K562 (cell line): ENCODE data around the gene CCSER2. TPM values are rescaled to one million over a fixed set of nuclear protein-coding genes. Genes with fewer than 3 reads are reported as not detected.

Source experiments
- ATAC-seq: fragments of 200-7000 bp; cut with Tn5 transposase; 3 replicates; pipeline ENCODE4 v1.9.1; 2020; ENCODE audit warnings: moderate library complexity
- BruUV-seq: library from RNA; stranded (reverse); fragments of 400-500 nt; replicated peaks from 2 replicates; lab custom pipeline; 2021; lab: Mats Ljungman, UMichigan
- CTCF ChIA-PET: fragments of 300-600 bp; formaldehyde crosslinking; extraction: SDS; loops from one replicate; lab custom pipeline; 2021; ENCODE audit warnings: low intra/inter-chr PET ratio; lab: Yijun Ruan, JAX
- POLR2A ChIA-PET: fragments of 300-600, 350-650 bp; sonication (Branson Sonifier 250); formaldehyde crosslinking; extraction: SDS; loops from one replicate; lab custom pipeline; 2021; ENCODE audit warnings: antibody characterized with exemption, inconsistent platforms; lab: Yijun Ruan, JAX
- DNase-seq, 4 experiments: peaks; one replicate each; pipeline versions ENCODE4 v3.0.0 to v3.0.0-alpha.2; 2011 to 2018; ENCODE audit warnings: low spot score in 3 of 4, mixed read lengths in 3 of 4; ENCODE audit errors: extremely low read depth in 1 of 4
- FAIRE-seq: peaks from 2 replicates; lab custom pipeline; 2011; peaks lifted over from hg19 to GRCh38; lab: Jason Lieb, UNC
- H2AFZ ChIP-seq: 2 replicates; pipeline ENCODE4 v1.6.0; 2011; ENCODE audit warnings: low read depth, low read length, control low read depth, inconsistent platforms
- H3K27ac ChIP-seq: fragments of 200-600 bp; 3 replicates; pipeline ENCODE4 v1.8.0; 2011; ENCODE audit warnings: low read depth, mild to moderate bottlenecking, control low read depth, inconsistent platforms, low read length, moderate library complexity, mixed read lengths; ENCODE audit errors: extremely low read depth
- H3K27me3 ChIP-seq, 2 experiments: fragments of 300-600 bp in 1 of 2; 2 replicates in 1 of 2; 3 replicates in 1 of 2; pipeline versions ENCODE4 v1.6.0 to v1.8.0; 2011; ENCODE audit warnings: inconsistent platforms in 2 of 2, low read length in 2 of 2, mild to moderate bottlenecking in 1 of 2, mixed read lengths in 1 of 2, moderate library complexity in 1 of 2; ENCODE audit not compliant: control insufficient read depth in 2 of 2, insufficient read depth in 2 of 2
- H3K36me3 ChIP-seq: fragments of 300-600 bp; 3 replicates; pipeline ENCODE4 v1.8.0; 2011; ENCODE audit warnings: mild to moderate bottlenecking, low read length, inconsistent platforms; ENCODE audit not compliant: control insufficient read depth, insufficient read depth
- H3K4me1 ChIP-seq, 2 experiments: fragments of 200-600 bp in 1 of 2; replicated peaks in 1 of 2; 2 replicates in 1 of 2; 3 replicates in 1 of 2; pipeline versions ENCODE4 v1.5.1 to v1.8.0; 2011; ENCODE audit warnings: inconsistent platforms in 2 of 2, low read length in 2 of 2, mild to moderate bottlenecking in 1 of 2, mixed read lengths in 1 of 2, moderate library complexity in 1 of 2; ENCODE audit not compliant: control insufficient read depth in 2 of 2, insufficient read depth in 2 of 2
- H3K4me2 ChIP-seq: 2 replicates; pipeline ENCODE4 v1.6.1; 2011; ENCODE audit warnings: low read length, control low read depth, inconsistent platforms, mixed read lengths; ENCODE audit not compliant: insufficient read depth
- H3K4me3 ChIP-seq: fragments of 200-600 bp; sonication (generic), shearing (Covaris generic); 2 replicates; pipeline ENCODE4 v1.5.1; 2016; ENCODE audit warnings: control low read depth, inconsistent platforms
- H3K79me2 ChIP-seq: fragments of 200-600 bp; 3 replicates; pipeline ENCODE4 v1.8.0; 2011; ENCODE audit warnings: low read length, inconsistent platforms; ENCODE audit not compliant: control insufficient read depth, insufficient read depth
- H3K9ac ChIP-seq, 2 experiments: 2 replicates each; pipeline versions ENCODE4 v1.6.0 to v1.6.1; 2011; ENCODE audit warnings: low read depth in 2 of 2, low read length in 2 of 2, control low read depth in 1 of 2, inconsistent platforms in 1 of 2, mild to moderate bottlenecking in 1 of 2, mixed read lengths in 1 of 2; ENCODE audit not compliant: insufficient read depth in 1 of 2
- H3K9me1 ChIP-seq: one replicate; pipeline ENCODE4 v1.6.0; 2011; ENCODE audit warnings: inconsistent platforms, mild to moderate bottlenecking, low read length, moderate library complexity; ENCODE audit not compliant: control insufficient read depth, insufficient read depth
- H3K9me3 ChIP-seq: replicated peaks from 2 replicates; pipeline ENCODE4 v1.5.1; 2011; ENCODE audit warnings: low read depth, low read length, inconsistent platforms; ENCODE audit not compliant: control insufficient read depth, insufficient read depth
- H4K20me1 ChIP-seq: replicated peaks from 2 replicates; pipeline ENCODE4 v1.6.1; 2011; ENCODE audit warnings: low read length, inconsistent platforms, mixed read lengths; ENCODE audit not compliant: control insufficient read depth, insufficient read depth
- CHD1 ChIP-seq: fragments of 200-600 bp; sonication (generic); IDR thresholded peaks from one replicate; pipeline ENCODE4 v1.6.1; 2012; ENCODE audit warnings: mild to moderate bottlenecking, moderate library complexity, low read length, inconsistent platforms
- DDX20 ChIP-seq: fragments of 450-650 bp; IDR thresholded peaks from 2 replicates; pipeline ENCODE4 v1.6.1; 2016; ENCODE audit warnings: missing genetic modification characterization, low read depth, mild to moderate bottlenecking, missing compliant biosample characterization, moderate library complexity
- GATA2 ChIP-seq: sonication (generic); formaldehyde crosslinking; IDR thresholded peaks from 2 replicates; pipeline ENCODE4 v1.4.0; 2020; ENCODE audit warnings: mild to moderate bottlenecking, missing genetic modification reagents
- GTF2B ChIP-seq: IDR thresholded peaks from 2 replicates; pipeline ENCODE4 v1.6.1; 2011; ENCODE audit not compliant: insufficient read length; ENCODE audit errors: extremely low read depth
- MAFG ChIP-seq: fragments of 450-650 bp; conservative IDR thresholded peaks from 2 replicates; pipeline ENCODE4 v1.6.1; 2016; ENCODE audit warnings: missing genetic modification characterization, missing compliant biosample characterization
- MCM7 ChIP-seq, 2 experiments: fragments of 450-650 bp; IDR thresholded peaks; 2 replicates each; pipeline ENCODE4 v1.6.1; 2016 to 2018
- MITF ChIP-seq: IDR thresholded peaks from 2 replicates; pipeline ENCODE4 v1.6.1; 2014; ENCODE audit warnings: antibody characterized with exemption
- NCOR1 ChIP-seq: fragments of 450-650 bp; IDR thresholded peaks from 2 replicates; pipeline ENCODE4 v1.6.1; 2016; ENCODE audit warnings: mild to moderate bottlenecking, moderate library complexity
- POLR2AphosphoS5 ChIP-seq: IDR thresholded peaks from 2 replicates; pipeline ENCODE4 v1.6.1; 2011; ENCODE audit warnings: mild to moderate bottlenecking, low read depth, low read length, moderate library complexity; ENCODE audit not compliant: control insufficient read depth, insufficient read depth
- PTBP1 ChIP-seq: fragments of 200-400 bp; formaldehyde crosslinking; IDR thresholded peaks from 2 replicates; pipeline ENCODE4 v1.6.1; 2017; ENCODE audit warnings: low read depth, low read length
- PTTG1 ChIP-seq: fragments of 450-650 bp; IDR thresholded peaks from 2 replicates; pipeline ENCODE4 v1.6.1; 2016; ENCODE audit warnings: low read depth, mild to moderate bottlenecking, missing genetic modification characterization, missing compliant biosample characterization
- STAT5A ChIP-seq: IDR thresholded peaks from 2 replicates; pipeline ENCODE4 v1.6.1; 2012; ENCODE audit warnings: low read length, inconsistent platforms, borderline replicate concordance
- THAP7 ChIP-seq: fragments of 250-450 bp; sonication (Bioruptor Pico); IDR thresholded peaks from 2 replicates; pipeline ENCODE4 v1.5.0; 2021
- ZKSCAN1 ChIP-seq: fragments of 150-350 bp; IDR thresholded peaks from 2 replicates; pipeline ENCODE4 v1.6.1; 2016; ENCODE audit warnings: low read depth, low read length
- ZNF263 ChIP-seq: sonication (generic); formaldehyde crosslinking; IDR thresholded peaks from 2 replicates; pipeline ENCODE4 v1.8.0; 2022; ENCODE audit warnings: mild to moderate bottlenecking, missing genetic modification reagents, borderline replicate concordance
- ZNF431 ChIP-seq: sonication (generic); formaldehyde crosslinking; IDR thresholded peaks from 2 replicates; pipeline ENCODE4 v1.8.0; 2022; ENCODE audit warnings: mild to moderate bottlenecking, missing genetic modification reagents
- ZNF778 ChIP-seq: fragments of 450-650 bp; formaldehyde crosslinking; IDR thresholded peaks from 2 replicates; pipeline ENCODE4 v1.4.0; 2020; ENCODE audit warnings: mild to moderate bottlenecking, moderate library complexity
- whole genome bisulfite sequencing: fragments of 100-300 bp; shearing (Covaris generic); methylation state at CpG from one replicate; pipeline ENCODE4 v1.1.6; 2016; ENCODE audit warnings: low coverage, mixed read lengths; ENCODE audit not compliant: insufficient coverage; ENCODE audit errors: missing lambda C conversion rate; 5-methylcytosine and 5-hydroxymethylcytosine counted together
- in situ Hi-C: fragments of 300-500 bp; cut with MboI; formaldehyde crosslinking; loops from 4 replicates; pipeline ENCODE4 v1.15.0; 2018; ENCODE audit warnings: inconsistent platforms, mixed read lengths
- intact Hi-C: fragments of 100-400 bp; cut with micrococcal nuclease; formaldehyde crosslinking; loops from 2 replicates; pipeline ENCODE4 v1.14.2; 2022
- polyA plus RNA-seq, 8 experiments: library from polyadenylated mRNA; depleted of rRNA in 4 of 8; stranded (reverse) in 5 of 8; unstranded in 3 of 8; fragments of >200 nt; fragmentation: Nextera tagmentation in 2 of 8; fragmentation: Illumina TruSeq in 1 of 8; extraction: Ambion mirVana in 2 of 8; extraction: Trizol in 1 of 8; gene quantifications; 2 replicates each; pipeline versions ENCODE4 v1.2.1 to v1.2.3, GENCODE V29; 2011 to 2014; ENCODE audit warnings: inconsistent platforms in 1 of 8, missing spikeins in 1 of 8
- total RNA-seq, 7 experiments: library from RNA; depleted of rRNA in 6 of 7; stranded (reverse); fragments of >200 nt in 6 of 7; fragmentation: Illumina TruSeq in 2 of 7; extraction: Trizol in 2 of 7; gene quantifications; 2 replicates each; pipeline versions ENCODE4 v1.2.1 to v1.2.3, GENCODE V29; 2011 to 2021; ENCODE audit warnings: low replicate concordance in 1 of 7

Gene CCSER2
- total and polyA plus RNA-seq, 9 of the 15 experiments (the other 6 are each of a cell fraction or from before 2014, with no cell fraction given) = 2.7 to 15.1 (median 9.7) TPM

GRCh38 chr10:84298057-84298456 lies 30.3 kb upstream of the CCSER2 start:
- FAIRE-seq = no peak
- Histone ChIP-seq H3K4me3 (no peak overlapping the region), H4K20me1 (peaks cover 7% of the 10 kb centered on the region; the same call in 1 of the 2 replicates), H3K27me3 (peaks cover 8 to 20% of the 10 kb centered on the region in 2 experiments), H3K9me1 (peaks cover 4% of the 10 kb centered on the region), H3K36me3 (no peaks in the 10 kb centered on the region)
- WGBS = 18% methylated on average over 3 of the region's 3 CpGs
- in situ Hi-C loops = no loop called here
- TF ChIP-seq MCM7 (IDR thresholded peaks at IDR 0.05) (no peak), PTBP1 (no peak), ZNF263 (CRISPR knock-in tag) (no peak), MITF (no peak), ZNF778 (CRISPR knock-in tag) (no peak), GATA2 (CRISPR knock-in tag) (no peak), STAT5A (no peak), PTTG1 (tag) (no peak), ZKSCAN1 (no peak), NCOR1 (no peak), ZNF431 (CRISPR knock-in tag) (no peak), POLR2AphosphoS5 (no peak), DDX20 (tag) (no peak), MAFG (tag) (no peak), GTF2B (no peak), THAP7 (CRISPR knock-in tag) (no peak), CHD1 (no peak)
- TF ChIP-seq, all 486 proteins: peak for 0
- Histone ChIP-seq H3K4me1 (peaks cover 7 to 18% of the 10 kb centered on the region in 2 experiments; a peak in 4 of 5 replicates), H3K27ac (no peak overlapping the region), H2AFZ (no peak overlapping the region), H3K9me3 (no peaks in the 10 kb centered on the region), H3K79me2 (no peaks in the 10 kb centered on the region), H3K4me2 (no peak overlapping the region), H3K9ac (no peak overlapping the region)
- POLR2A ChIA-PET = no interaction called here
- no peak for ATAC-seq
- no TSS peak for BruUV-seq
- no peak for DNase-seq
- CTCF ChIA-PET = no interaction called here
- intact Hi-C loops = no loop called here
